Gastrocnemius medialis (tissue), 4 donors: ENCODE results near the gene TEKTIP1. TPM values are rescaled to one million over a fixed set of nuclear protein-coding genes. Genes with fewer than 3 reads are reported as not detected.
A peak's percentile ranks its signal among the peaks of the same experiment; 100 is the strongest.

ENCODE experiments used
- ATAC-seq, 2 donors: fragments of 150-250 bp; one replicate each; pipeline ENCODE4 v1.9.1; 2016
- DNase-seq, 2 donors: peaks; one replicate each; pipeline ENCODE4 v3.0.0-alpha.2; 2019
- H3K27ac ChIP-seq, 4 donors: fragments of 200-600 bp; sonication (generic); 1 replicate in 1 of 4; 2 replicates in 3 of 4; pipeline ENCODE4 v1.5.1; 2016 to 2018; ENCODE audit warnings: mild to moderate bottlenecking in 2 of 4, moderate library complexity in 1 of 4
- H3K27me3 ChIP-seq, 3 donors: fragments of 200-600 bp; sonication (generic) in 2 of 3; 1 replicate in 1 of 3; 2 replicates in 2 of 3; pipeline versions ENCODE4 v1.5.1 to v1.6.0; 2016 to 2019; ENCODE audit warnings: mild to moderate bottlenecking in 1 of 3, moderate library complexity in 1 of 3
- H3K36me3 ChIP-seq, 2 donors: fragments of 200-600 bp; sonication (generic) in 1 of 2; one replicate each; pipeline ENCODE4 v1.5.1; 2017 to 2018
- H3K4me1 ChIP-seq, 2 donors: fragments of 200-600 bp; sonication (generic) in 1 of 2; one replicate each; pipeline ENCODE4 v1.5.1; 2016 to 2017; ENCODE audit warnings: mild to moderate bottlenecking in 2 of 2
- H3K4me3 ChIP-seq, 4 donors: fragments of 200-600 bp; sonication (generic) in 3 of 4; 1 replicate in 1 of 4; 2 replicates in 3 of 4; pipeline ENCODE4 v1.5.1; 2016 to 2019; ENCODE audit warnings: mild to moderate bottlenecking in 2 of 4
- H3K9me3 ChIP-seq, 3 donors: fragments of 200-600 bp; sonication (generic) in 2 of 3; 1 replicate in 1 of 3; 2 replicates in 2 of 3; pipeline ENCODE4 v1.5.1; 2016 to 2019
- POLR2A ChIP-seq, 2 donors: fragments of 450-650 bp; IDR thresholded peaks; one replicate each; pipeline ENCODE4 v1.6.1; 2017; ENCODE audit warnings: antibody characterized with exemption in 2 of 2, mild to moderate bottlenecking in 2 of 2, moderate library complexity in 2 of 2
- in situ Hi-C, 4 donors: fragments of 200-750 bp; cut with MboI; loops; one replicate each; pipeline versions ENCODE4 v1.15.0 to v1.8.0; 2017; ENCODE audit warnings: low sequenced_read_pairs in 4 of 4
- intact Hi-C: fragments of 100-400 bp; cut with DNase I; formaldehyde crosslinking; loops from one replicate; pipeline ENCODE4 v1.15.1; 2023; ENCODE audit warnings: low total_unique reads
- total RNA-seq, 4 donors: library from RNA; depleted of rRNA; stranded (reverse); fragments of >200 nt; gene quantifications; one replicate each; pipeline versions ENCODE4 v1.1.0 to v1.2.3, GENCODE V29; 2016
- TF ChIP-seq, protein P1 (sequence below), 5 experiments: fragments of 450-650 bp in 3 of 5; fragments of 200-600 bp in 2 of 5; sonication (generic) in 2 of 5; IDR thresholded peaks in 4 of 5; conservative IDR thresholded peaks in 1 of 5; 1 replicate in 4 of 5; 2 replicates in 1 of 5; pipeline ENCODE4 v1.5.1; 2016 to 2019; ENCODE audit warnings: antibody characterized with exemption in 5 of 5, mild to moderate bottlenecking in 3 of 5, moderate library complexity in 3 of 5

TEKTIP1 gene
- total RNA-seq, 4 donors from 2014 or later, result not detected

GRCh38 chr19:3515891-3516422 lies 23.0 kb upstream of the TEKTIP1 start:
- intact Hi-C loops (no loop called here), in situ Hi-C loops (no loop called here)
- Histone ChIP-seq H3K4me3 (no peak overlapping the region), H3K36me3 (no peaks in the 10 kb centered on the region), H3K27ac (peak overlapping the region in 2 of 4 donors; percentile 47 to 52), H3K9me3 (no peaks in the 10 kb centered on the region), H3K4me1 (peaks cover 10 to 23% of the 10 kb centered on the region in 2 donors), H3K27me3 (no peaks in the 10 kb centered on the region)
- ATAC-seq (no peak), DNase-seq (no peak)
- TF ChIP-seq, protein P1, sequence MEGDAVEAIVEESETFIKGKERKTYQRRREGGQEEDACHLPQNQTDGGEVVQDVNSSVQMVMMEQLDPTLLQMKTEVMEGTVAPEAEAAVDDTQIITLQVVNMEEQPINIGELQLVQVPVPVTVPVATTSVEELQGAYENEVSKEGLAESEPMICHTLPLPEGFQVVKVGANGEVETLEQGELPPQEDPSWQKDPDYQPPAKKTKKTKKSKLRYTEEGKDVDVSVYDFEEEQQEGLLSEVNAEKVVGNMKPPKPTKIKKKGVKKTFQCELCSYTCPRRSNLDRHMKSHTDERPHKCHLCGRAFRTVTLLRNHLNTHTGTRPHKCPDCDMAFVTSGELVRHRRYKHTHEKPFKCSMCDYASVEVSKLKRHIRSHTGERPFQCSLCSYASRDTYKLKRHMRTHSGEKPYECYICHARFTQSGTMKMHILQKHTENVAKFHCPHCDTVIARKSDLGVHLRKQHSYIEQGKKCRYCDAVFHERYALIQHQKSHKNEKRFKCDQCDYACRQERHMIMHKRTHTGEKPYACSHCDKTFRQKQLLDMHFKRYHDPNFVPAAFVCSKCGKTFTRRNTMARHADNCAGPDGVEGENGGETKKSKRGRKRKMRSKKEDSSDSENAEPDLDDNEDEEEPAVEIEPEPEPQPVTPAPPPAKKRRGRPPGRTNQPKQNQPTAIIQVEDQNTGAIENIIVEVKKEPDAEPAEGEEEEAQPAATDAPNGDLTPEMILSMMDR (IDR thresholded peaks at IDR 0.05 in 4 of 5, conservative IDR thresholded peaks at IDR 0.05 in 1 of 5), result no peak

- H3K27me3 ChIP-seq, result no peaks in the 10 kb centered on the region
- H3K4me1 ChIP-seq, result peaks cover 10 to 15% of the 10 kb centered on the region in 2 donors
- H3K9me3 ChIP-seq, result no peaks in the 10 kb centered on the region
- peak; percentile 55 to 75 for ATAC-seq
- peak overlapping the region; percentile 16 to 52 (median 42) for H3K27ac ChIP-seq
- DNase-seq, result peak; percentile 16 to 71
- H3K4me3 ChIP-seq, result no peak overlapping the region
- intact Hi-C loops (no loop called here), in situ Hi-C loops (no loop called here)
- no peaks in the 10 kb centered on the region for H3K36me3 ChIP-seq
- TF ChIP-seq, protein P1 (IDR thresholded peaks at IDR 0.05 in 4 of 5, conservative IDR thresholded peaks at IDR 0.05 in 1 of 5), result no peak
- TF ChIP-seq POLR2A (IDR thresholded peaks at IDR 0.05), result no peak
Measured at GRCh38 chr19:3516675-3517207, 22.2 kb upstream of the TEKTIP1 start.

DNA sequence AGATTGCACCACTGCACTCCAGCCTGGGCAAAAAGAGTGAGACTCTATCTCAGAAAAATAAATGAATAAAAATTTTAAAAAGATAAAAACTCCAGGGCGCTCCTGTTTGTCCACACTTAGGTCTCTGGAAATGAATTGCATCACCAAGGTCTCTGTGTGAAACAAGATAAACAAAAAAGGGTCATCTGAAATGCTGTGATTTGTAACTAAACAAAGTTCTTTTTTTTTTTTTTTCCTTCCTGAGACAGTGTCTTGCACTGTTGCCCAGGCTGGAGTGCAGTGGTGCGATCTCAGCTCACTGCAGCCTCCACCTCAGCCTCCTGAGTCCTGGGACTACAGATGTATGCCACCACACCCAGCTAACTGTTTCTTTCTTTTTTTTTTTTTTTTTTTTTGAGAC lies 21.3 kb upstream of the TEKTIP1 start:
- ATAC-seq (no peak), DNase-seq (no peak)
- Histone ChIP-seq H3K27ac (peak overlapping the region in 1 of 4 donors; percentile 15), H3K4me1 (peaks cover 10 to 14% of the 10 kb centered on the region in 2 donors), H3K9me3 (no peaks in the 10 kb centered on the region), H3K27me3 (no peaks in the 10 kb centered on the region), H3K36me3 (peaks cover 0 to 2% of the 10 kb centered on the region in 2 donors), H3K4me3 (no peak overlapping the region)
- TF ChIP-seq POLR2A (IDR thresholded peaks at IDR 0.05), result no peak
- TF ChIP-seq, protein P1 (IDR thresholded peaks at IDR 0.05 in 4 of 5, conservative IDR thresholded peaks at IDR 0.05 in 1 of 5), result no peak
- in situ Hi-C loops, result no loop called here
- intact Hi-C loops, result no loop called here

DNA sequence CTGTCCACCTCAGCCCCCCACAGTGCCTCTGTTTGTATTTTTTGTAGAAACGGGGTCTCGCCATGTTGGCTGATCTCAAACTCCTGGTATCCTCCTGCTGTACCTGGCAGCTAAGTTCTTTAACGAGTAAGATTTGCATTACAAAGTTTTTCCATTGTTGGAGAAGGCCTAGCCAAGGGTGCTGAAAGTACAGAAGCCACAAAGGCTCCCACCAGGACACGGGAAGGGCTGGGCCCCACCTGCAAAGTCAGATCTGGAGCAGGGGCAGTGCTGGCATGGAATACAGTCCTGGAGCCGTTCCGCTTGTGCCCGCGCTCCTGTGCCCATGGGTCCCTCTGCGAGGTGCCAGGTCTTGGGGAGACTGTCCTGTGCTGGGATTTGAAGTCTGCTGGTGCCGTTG lies 20.7 kb upstream of the TEKTIP1 start:
- Histone ChIP-seq H3K27me3 (no peaks in the 10 kb centered on the region), H3K36me3 (peaks cover 0 to 9% of the 10 kb centered on the region in 2 donors), H3K4me1 (peaks cover 10% of the 10 kb centered on the region in 2 donors), H3K9me3 (no peaks in the 10 kb centered on the region), H3K27ac (no peak overlapping the region), H3K4me3 (no peak overlapping the region)
- DNase-seq, result no peak
- ATAC-seq, result no peak
- in situ Hi-C loops (no loop called here), intact Hi-C loops (no loop called here)
- TF ChIP-seq POLR2A (IDR thresholded peaks at IDR 0.05), result no peak
- TF ChIP-seq, protein P1 (IDR thresholded peaks at IDR 0.05 in 4 of 5, conservative IDR thresholded peaks at IDR 0.05 in 1 of 5), result no peak

- in situ Hi-C loops (no loop called here), intact Hi-C loops (no loop called here)
- no peaks in the 10 kb centered on the region for H3K9me3 ChIP-seq
- no peak overlapping the region for H3K4me3 ChIP-seq
- ATAC-seq (no peak), DNase-seq (no peak)
- peaks cover 0 to 13% of the 10 kb centered on the region in 2 donors for H3K36me3 ChIP-seq
- H3K27ac ChIP-seq, result no peak overlapping the region
- no peak for TF ChIP-seq POLR2A (IDR thresholded peaks at IDR 0.05)
- TF ChIP-seq, protein P1 (IDR thresholded peaks at IDR 0.05 in 4 of 5, conservative IDR thresholded peaks at IDR 0.05 in 1 of 5), result no peak
- peaks cover 10% of the 10 kb centered on the region in 2 donors for H3K4me1 ChIP-seq
- no peaks in the 10 kb centered on the region for H3K27me3 ChIP-seq
Measured at GRCh38 chr19:3518659-3519058, 20.3 kb upstream of the TEKTIP1 start.
